ENCODE data around the gene HVCN1.

GRCh38 chr12:110613071-110613770 lies 75.7 kb downstream of the HVCN1 start:
- no peak for TF ChIP-seq EZH2 (IDR thresholded peaks at IDR 0.05; ENCODE audit: insufficient read depth, poor library complexity, severe bottlenecking)
- no peak for TF ChIP-seq EZH2phosphoT487 (IDR thresholded peaks at IDR 0.05; ENCODE audit: insufficient read depth, low read depth)

Measured in GM23248 (cell line).